Gastroesophageal sphincter (tissue), 4 donors: ENCODE results near the gene APOA4. TPM values are rescaled to one million over a fixed set of nuclear protein-coding genes. Genes with fewer than 3 reads are reported as not detected.

Experiments
- total RNA-seq, 4 donors: library from RNA; depleted of rRNA; stranded (reverse); fragments of >200 nt; gene quantifications; one replicate each; pipeline ENCODE4 v1.1.0, GENCODE V29; 2016

Gene APOA4
- total RNA-seq, 4 donors from 2014 or later = 0.19 TPM; not detected in 3

Other genes with a start within 250 kb of the APOA4 start
- gene BUD13, start 50.3 kb downstream of the APOA4 start, total RNA-seq = 10 to 100 TPM; 13.5 to 17.3 (median 15.8) TPM
- 10 to 100 TPM; 18.1 to 45.9 (median 39.2) TPM for gene ZPR1, start 35.3 kb downstream of the APOA4 start, total RNA-seq
- not detected for gene APOA5, start 31.4 kb downstream of the APOA4 start, total RNA-seq
- 1 to 10 TPM in 1 of 4 donors, not detected in 3; 1.1 TPM for gene APOC3, start 6.6 kb upstream of the APOA4 start, total RNA-seq
- gene APOA1, start 14.3 kb upstream of the APOA4 start, total RNA-seq = 1 to 10 TPM in 1 of 4 donors, not detected in 3; 1.3 TPM